ENCODE results near the gene PAM.

GRCh38 chr5:102850503-102850902 is 95.4 kb downstream of the PAM start:
- TF ChIP-seq POLR2A (IDR thresholded peaks at IDR 0.05; ENCODE audit: low read depth, low read length) (no peak), POLR2AphosphoS5 (IDR thresholded peaks at IDR 0.05; ENCODE audit: low read depth, low read length) (no peak), TAF1 (IDR thresholded peaks at IDR 0.05; ENCODE audit: low read depth, low read length) (no peak)

All from GM12891 (cell line).